Measurements from ENCODE around the gene BTRC.

DNA sequence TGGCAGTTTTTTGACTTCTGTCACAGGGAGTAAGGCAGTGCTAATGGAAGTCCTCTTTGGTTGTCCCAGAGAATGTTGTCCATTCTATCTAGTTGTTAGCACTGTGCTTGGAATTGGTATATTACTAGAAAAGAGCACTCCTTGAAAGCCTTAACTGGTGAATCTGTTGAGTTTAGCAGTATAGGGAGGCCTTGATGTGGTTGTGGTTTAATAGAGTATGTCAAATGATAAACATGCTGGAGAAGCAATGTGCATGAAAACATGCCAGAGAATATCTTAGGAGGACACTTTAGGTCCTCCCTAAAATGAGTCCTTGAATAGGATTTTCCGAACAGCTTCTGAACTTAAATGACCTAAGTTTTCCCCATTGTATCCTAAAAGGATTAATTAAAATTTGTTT is 98.6 kb downstream of the BTRC start:
- TF ChIP-seq, protein P1, sequence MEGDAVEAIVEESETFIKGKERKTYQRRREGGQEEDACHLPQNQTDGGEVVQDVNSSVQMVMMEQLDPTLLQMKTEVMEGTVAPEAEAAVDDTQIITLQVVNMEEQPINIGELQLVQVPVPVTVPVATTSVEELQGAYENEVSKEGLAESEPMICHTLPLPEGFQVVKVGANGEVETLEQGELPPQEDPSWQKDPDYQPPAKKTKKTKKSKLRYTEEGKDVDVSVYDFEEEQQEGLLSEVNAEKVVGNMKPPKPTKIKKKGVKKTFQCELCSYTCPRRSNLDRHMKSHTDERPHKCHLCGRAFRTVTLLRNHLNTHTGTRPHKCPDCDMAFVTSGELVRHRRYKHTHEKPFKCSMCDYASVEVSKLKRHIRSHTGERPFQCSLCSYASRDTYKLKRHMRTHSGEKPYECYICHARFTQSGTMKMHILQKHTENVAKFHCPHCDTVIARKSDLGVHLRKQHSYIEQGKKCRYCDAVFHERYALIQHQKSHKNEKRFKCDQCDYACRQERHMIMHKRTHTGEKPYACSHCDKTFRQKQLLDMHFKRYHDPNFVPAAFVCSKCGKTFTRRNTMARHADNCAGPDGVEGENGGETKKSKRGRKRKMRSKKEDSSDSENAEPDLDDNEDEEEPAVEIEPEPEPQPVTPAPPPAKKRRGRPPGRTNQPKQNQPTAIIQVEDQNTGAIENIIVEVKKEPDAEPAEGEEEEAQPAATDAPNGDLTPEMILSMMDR (IDR thresholded peaks at IDR 0.05), result no peak
- TF ChIP-seq POLR2A (IDR thresholded peaks at IDR 0.05), result no peak

All from body of pancreas (tissue), 4 donors.